HCT116 (cell line): Measurements from ENCODE around the gene GNAO1. TPM values are rescaled to one million over a fixed set of nuclear protein-coding genes. Genes with fewer than 3 reads are reported as not detected.

ENCODE experiments used
- ATAC-seq: fragments of 200-7000 bp; cut with Tn5 transposase; 2 replicates; pipeline ENCODE4 v1.9.1; 2020; ENCODE audit warnings: mild to moderate bottlenecking, moderate library complexity
- BruUV-seq: library from RNA; stranded (reverse); fragments of 400-500 nt; replicated peaks from 2 replicates; lab custom pipeline; 2021; lab: Mats Ljungman, UMichigan
- CTCF ChIA-PET: fragments of 300-600 bp; sonication (Branson Sonifier 250); formaldehyde crosslinking; loops from one replicate; lab custom pipeline; 2021; ENCODE audit warnings: antibody characterized with exemption; lab: Charles Lee
- POLR2A ChIA-PET: fragments of 300-600, 350-600 bp; sonication (Branson Sonifier 250); formaldehyde crosslinking; loops from one replicate; lab custom pipeline; 2021; ENCODE audit warnings: antibody characterized with exemption; lab: Charles Lee
- RAD21 ChIA-PET, 2 experiments: fragments of 300-600 bp; sonication (Branson Sonifier 250); formaldehyde crosslinking; loops; one replicate each; lab custom pipeline; 2023; ENCODE audit warnings: low total read pairs in 2 of 2; ENCODE audit not compliant: uncharacterized antibody in 2 of 2, unreplicated experiment in 2 of 2, low non-redundant PET in 1 of 2; lab: Charles Lee
- DNase-seq: peaks from one replicate; pipeline ENCODE4 v3.0.0-alpha.2; 2010; ENCODE audit warnings: low read depth, low spot score
- H2AFZ ChIP-seq: fragments of 200-600 bp; shearing (Covaris generic), sonication (generic); 2 replicates; pipeline ENCODE4 v1.6.1; 2017; ENCODE audit warnings: low read depth, mixed run types, mixed read lengths, antibody characterized with exemption, low read length; ENCODE audit not compliant: poor library complexity, severe bottlenecking
- H3K27ac ChIP-seq: 2 replicates; pipeline ENCODE4 v1.5.1; 2012; ENCODE audit warnings: low read depth, low read length
- H3K27me3 ChIP-seq: fragments of 200-600 bp; sonication (generic); 2 replicates; pipeline ENCODE4 v1.6.1; 2016; ENCODE audit warnings: mixed run types, low read length, mixed read lengths; ENCODE audit not compliant: insufficient read depth
- H3K36me3 ChIP-seq, 2 experiments: fragments of 200-500 bp in 1 of 2; fragments of 200-600 bp in 1 of 2; sonication (Bioruptor generic) in 1 of 2; sonication (generic) in 1 of 2; 2 replicates each; pipeline versions ENCODE4 v1.5.1 to v1.6.1; 2014 to 2016; ENCODE audit warnings: low read length in 2 of 2, inconsistent platforms in 1 of 2, mixed read lengths in 1 of 2, mixed run types in 1 of 2; ENCODE audit not compliant: insufficient read depth in 2 of 2, control insufficient read depth in 1 of 2
- H3K4me1 ChIP-seq, 2 experiments: fragments of 200-600 bp in 1 of 2; sonication (generic) in 1 of 2; 2 replicates each; pipeline versions ENCODE4 v1.5.1 to v1.6.1; 2012 to 2017; ENCODE audit warnings: low read length in 2 of 2, inconsistent platforms in 1 of 2, mild to moderate bottlenecking in 1 of 2, mixed read lengths in 1 of 2, mixed run types in 1 of 2, moderate library complexity in 1 of 2; ENCODE audit not compliant: insufficient read depth in 2 of 2, control insufficient read depth in 1 of 2
- H3K4me2 ChIP-seq: fragments of 200-600 bp; sonication (generic); 2 replicates; pipeline ENCODE4 v1.6.1; 2017; ENCODE audit warnings: mixed run types, low read length, mixed read lengths
- H3K4me3 ChIP-seq, 2 experiments: fragments of 200-600 bp in 1 of 2; sonication (generic) in 1 of 2; replicated peaks in 1 of 2; 2 replicates each; pipeline ENCODE4 v1.5.1; 2011 to 2016; ENCODE audit warnings: low read length in 2 of 2, control low read depth in 1 of 2, low read depth in 1 of 2, mild to moderate bottlenecking in 1 of 2, mixed read lengths in 1 of 2, mixed run types in 1 of 2
- H3K79me2 ChIP-seq: fragments of 200-600 bp; sonication (generic); 2 replicates; pipeline ENCODE4 v1.6.1; 2017; ENCODE audit warnings: mild to moderate bottlenecking, mixed run types, low read length, moderate library complexity, mixed read lengths; ENCODE audit not compliant: insufficient read depth
- H3K9ac ChIP-seq: fragments of 200-600 bp; sonication (generic); 2 replicates; pipeline ENCODE4 v1.6.1; 2016; ENCODE audit warnings: low read length, mixed read lengths
- H3K9me2 ChIP-seq: fragments of 200-600 bp; sonication (generic), shearing (Covaris generic); 2 replicates; pipeline ENCODE4 v1.6.1; 2017; ENCODE audit warnings: mixed run types, mild to moderate bottlenecking, moderate library complexity; ENCODE audit not compliant: insufficient read depth
- H3K9me3 ChIP-seq, 2 experiments: fragments of 200-500 bp in 1 of 2; fragments of 200-600 bp in 1 of 2; sonication (Bioruptor generic) in 1 of 2; sonication (generic) in 1 of 2; 2 replicates each; pipeline ENCODE4 v1.6.1; 2014 to 2017; ENCODE audit warnings: low read length in 2 of 2, mixed read lengths in 2 of 2, inconsistent platforms in 1 of 2, low read depth in 1 of 2, mild to moderate bottlenecking in 1 of 2, mixed run types in 1 of 2, moderate library complexity in 1 of 2; ENCODE audit not compliant: control insufficient read depth in 1 of 2, insufficient read depth in 1 of 2
- H4K20me1 ChIP-seq: fragments of 200-600 bp; sonication (generic), shearing (Covaris generic); 2 replicates; pipeline ENCODE4 v1.6.1; 2017; ENCODE audit warnings: mixed run types, mild to moderate bottlenecking, moderate library complexity; ENCODE audit not compliant: insufficient read depth
- CBX3 ChIP-seq: IDR thresholded peaks from 2 replicates; pipeline ENCODE4 v1.6.1; 2012; ENCODE audit warnings: low read depth
- SIN3A ChIP-seq: IDR thresholded peaks from 2 replicates; pipeline ENCODE4 v1.6.1; 2012; ENCODE audit warnings: low read depth
- intact Hi-C: fragments of 100-400 bp; cut with micrococcal nuclease; formaldehyde crosslinking; loops from 2 replicates; pipeline ENCODE4 v1.10.0; 2022
- total RNA-seq: library from RNA; stranded (reverse); gene quantifications from one replicate; pipeline ENCODE4 v1.2.1, GENCODE V29; 2021; ENCODE audit not compliant: unreplicated experiment
- TF ChIP-seq, protein P1 (sequence below), 3 experiments: fragments of 200-600 bp in 1 of 3; sonication (generic) in 1 of 3; IDR thresholded peaks in 2 of 3; conservative IDR thresholded peaks in 1 of 3; 2 replicates each; pipeline ENCODE4 v1.5.1; 2012 to 2017; ENCODE audit warnings: low read depth in 2 of 3, low read length in 2 of 3, antibody characterized with exemption in 1 of 3, borderline replicate concordance in 1 of 3, control low read depth in 1 of 3, mild to moderate bottlenecking in 1 of 3, mixed read lengths in 1 of 3, mixed run types in 1 of 3, moderate library complexity in 1 of 3; ENCODE audit not compliant: insufficient read depth in 1 of 3

Gene GNAO1
- total RNA-seq, 1 experiment from 2014 or later, result 0.12 TPM

DNA sequence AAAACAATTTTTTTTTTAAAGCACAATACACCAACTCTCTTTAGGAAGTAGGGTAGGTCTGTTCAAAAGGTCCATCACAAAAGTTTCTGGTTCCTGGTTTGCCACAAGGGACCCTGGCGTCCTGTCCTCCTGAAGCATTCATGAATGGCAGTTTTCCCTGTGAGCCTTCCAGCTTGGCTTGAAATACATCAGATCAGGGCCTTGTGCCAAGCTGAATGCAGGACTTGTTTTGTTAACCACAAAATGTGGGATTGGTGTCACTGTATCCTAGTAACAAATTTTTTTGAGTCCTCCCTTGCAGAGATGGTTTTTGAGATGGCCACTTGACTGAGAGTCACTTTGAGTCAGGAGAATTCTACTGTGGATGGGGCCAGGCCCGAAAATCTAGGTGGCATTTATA, 3.9 kb downstream of the GNAO1 start:
- no peak for ATAC-seq
- no peak overlapping the region for H3K4me2 ChIP-seq
- H2AFZ ChIP-seq, result no peak overlapping the region
- no peaks in the 10 kb centered on the region for H3K9me2 ChIP-seq
- peaks cover 44% of the 10 kb centered on the region for H3K27me3 ChIP-seq
- no peak overlapping the region for H3K9ac ChIP-seq
- H4K20me1 ChIP-seq, result no peaks in the 10 kb centered on the region
- intact Hi-C loops, result no loop called here
- no peak for DNase-seq
- H3K27ac ChIP-seq, result no peak overlapping the region
- H3K4me3 ChIP-seq, result no peak overlapping the region
- no peak for TF ChIP-seq SIN3A
- POLR2A ChIA-PET, result no interaction called here
- no TSS peak for BruUV-seq
- CTCF ChIA-PET, result no interaction called here
- H3K4me1 ChIP-seq, result no peaks in the 10 kb centered on the region
- no peaks in the 10 kb centered on the region for H3K79me2 ChIP-seq
- H3K36me3 ChIP-seq, result no peaks in the 10 kb centered on the region
- RAD21 ChIA-PET, result no interaction called here
- H3K9me3 ChIP-seq, result no peaks in the 10 kb centered on the region

DNA sequence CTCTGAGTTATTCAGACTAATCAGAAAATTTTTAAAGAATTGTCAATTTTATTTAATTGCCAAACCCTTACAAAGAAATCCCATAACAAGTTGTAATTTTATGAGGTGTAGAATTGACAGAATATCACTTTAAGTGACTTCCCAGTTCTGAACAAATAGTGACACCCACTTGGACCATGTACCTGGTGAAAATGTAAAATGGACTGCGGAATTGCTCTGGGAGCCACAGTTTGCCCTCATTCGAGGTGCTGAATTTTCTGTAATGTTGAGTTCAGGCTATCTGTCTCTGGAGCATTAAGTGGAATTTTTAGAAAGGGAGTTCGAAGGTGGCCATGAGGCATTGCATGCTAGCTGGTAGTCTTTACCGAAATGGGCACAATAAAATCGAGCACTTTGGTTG, 5.1 kb downstream of the GNAO1 start:
- H3K4me2 ChIP-seq, result no peak overlapping the region
- H3K4me1 ChIP-seq, result no peaks in the 10 kb centered on the region
- POLR2A ChIA-PET, result no interaction called here
- no peaks in the 10 kb centered on the region for H4K20me1 ChIP-seq
- no peak overlapping the region for H3K27ac ChIP-seq
- TF ChIP-seq, protein P1, sequence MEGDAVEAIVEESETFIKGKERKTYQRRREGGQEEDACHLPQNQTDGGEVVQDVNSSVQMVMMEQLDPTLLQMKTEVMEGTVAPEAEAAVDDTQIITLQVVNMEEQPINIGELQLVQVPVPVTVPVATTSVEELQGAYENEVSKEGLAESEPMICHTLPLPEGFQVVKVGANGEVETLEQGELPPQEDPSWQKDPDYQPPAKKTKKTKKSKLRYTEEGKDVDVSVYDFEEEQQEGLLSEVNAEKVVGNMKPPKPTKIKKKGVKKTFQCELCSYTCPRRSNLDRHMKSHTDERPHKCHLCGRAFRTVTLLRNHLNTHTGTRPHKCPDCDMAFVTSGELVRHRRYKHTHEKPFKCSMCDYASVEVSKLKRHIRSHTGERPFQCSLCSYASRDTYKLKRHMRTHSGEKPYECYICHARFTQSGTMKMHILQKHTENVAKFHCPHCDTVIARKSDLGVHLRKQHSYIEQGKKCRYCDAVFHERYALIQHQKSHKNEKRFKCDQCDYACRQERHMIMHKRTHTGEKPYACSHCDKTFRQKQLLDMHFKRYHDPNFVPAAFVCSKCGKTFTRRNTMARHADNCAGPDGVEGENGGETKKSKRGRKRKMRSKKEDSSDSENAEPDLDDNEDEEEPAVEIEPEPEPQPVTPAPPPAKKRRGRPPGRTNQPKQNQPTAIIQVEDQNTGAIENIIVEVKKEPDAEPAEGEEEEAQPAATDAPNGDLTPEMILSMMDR (IDR thresholded peaks at IDR 0.05 in 2 of 3, conservative IDR thresholded peaks at IDR 0.05 in 1 of 3; ENCODE audit: borderline replicate concordance in 1 of 3, insufficient read depth in 1 of 3, low read depth in 2 of 3, low read length in 2 of 3), result no peak
- no peak for TF ChIP-seq CBX3
- TF ChIP-seq, all 23 proteins: peak for 0
- intact Hi-C loops, result no loop called here
- Histone ChIP-seq H3K4me3 (no peak overlapping the region), H3K79me2 (no peaks in the 10 kb centered on the region), H3K9ac (no peak overlapping the region), H3K9me2 (no peaks in the 10 kb centered on the region), H3K36me3 (no peaks in the 10 kb centered on the region), H3K9me3 (no peaks in the 10 kb centered on the region), H2AFZ (no peak overlapping the region), H3K27me3 (peaks cover 44% of the 10 kb centered on the region)
- CTCF ChIA-PET, result no interaction called here
- no TSS peak for BruUV-seq
- no peak for ATAC-seq
- RAD21 ChIA-PET, result no interaction called here
- DNase-seq, result no peak
